Fibroblast of skin of right quadriceps (primary cell): ENCODE data around the gene FGF19.

Experiments
- DNase-seq: peaks from one replicate; pipeline ENCODE4 v3.0.0-alpha.2; 2013

Gene FGF19

GRCh38 chr11:69654001-69654659 lies 49.7 kb downstream of the FGF19 start:
- DNase-seq, result no peak

- DNase-seq, result no peak
These were observed 50.3 kb downstream of the FGF19 start for GRCh38 chr11:69653406-69653960.

GRCh38 chr11:69652999-69653398 lies 50.8 kb downstream of the FGF19 start:
- no peak for DNase-seq

- DNase-seq, result no peak
These were observed 51.8 kb downstream of the FGF19 start for GRCh38 chr11:69651834-69652620.

- DNase-seq, result no peak
These were observed 52.9 kb downstream of the FGF19 start for GRCh38 chr11:69650832-69651344.

- DNase-seq, result no peak
These were observed 53.6 kb downstream of the FGF19 start for GRCh38 chr11:69650081-69650831.

- DNase-seq, result no peak
These were observed 54.3 kb downstream of the FGF19 start for GRCh38 chr11:69649576-69649900.

- no peak for DNase-seq
These were observed 54.9 kb downstream of the FGF19 start for GRCh38 chr11:69648679-69649575.
